ENCODE results near the gene NEK7. TPM values are rescaled to one million over a fixed set of nuclear protein-coding genes. Genes with fewer than 3 reads are reported as not detected.
A peak's percentile ranks its signal among the peaks of the same experiment; 100 is the strongest.

The NEK7 gene
- total RNA-seq, 1 donor from 2014 or later = 98.1 TPM

GRCh38 chr1:198173832-198174231 lies 17.0 kb downstream of the NEK7 start:
- Histone ChIP-seq H3K27me3 (ENCODE audit: low read depth) (no peaks in the 10 kb centered on the region), H3K27ac (no peak overlapping the region), H3K9me3 (no peaks in the 10 kb centered on the region), H3K4me1 (peaks cover 89% of the 10 kb centered on the region), H3K36me3 (no peaks in the 10 kb centered on the region), H3K4me3 (no peak overlapping the region)
- TF ChIP-seq CTCF (IDR thresholded peaks at IDR 0.05) = no peak
- ATAC-seq (no peak), DNase-seq (no peak)
- intact Hi-C loops (cut with DNase I) = no loop called here

- no peak overlapping the region for H3K4me3 ChIP-seq
- H3K36me3 ChIP-seq = no peaks in the 10 kb centered on the region
- intact Hi-C loops (cut with DNase I) = no loop called here
- ATAC-seq = peak in 1 of 2 donors; percentile 42
- TF ChIP-seq CTCF (IDR thresholded peaks at IDR 0.05) = no peak
- H3K27ac ChIP-seq = no peak overlapping the region
- H3K4me1 ChIP-seq = peaks cover 87% of the 10 kb centered on the region
- no peaks in the 10 kb centered on the region for H3K9me3 ChIP-seq
- no peaks in the 10 kb centered on the region for H3K27me3 ChIP-seq (ENCODE audit: low read depth)
- no peak for DNase-seq
Observed at GRCh38 chr1:198174297-198174696, 17.5 kb downstream of the NEK7 start.

- TF ChIP-seq CTCF (IDR thresholded peaks at IDR 0.05) = no peak
- Histone ChIP-seq H3K4me1 (peaks cover 85% of the 10 kb centered on the region), H3K27me3 (ENCODE audit: low read depth) (no peaks in the 10 kb centered on the region), H3K36me3 (no peaks in the 10 kb centered on the region), H3K27ac (no peak overlapping the region), H3K4me3 (no peak overlapping the region), H3K9me3 (no peaks in the 10 kb centered on the region)
- DNase-seq = no peak
- ATAC-seq = peak in 1 of 2 donors; percentile 72
- intact Hi-C loops (cut with DNase I) = no loop called here
Observed at GRCh38 chr1:198175423-198176170, 18.8 kb downstream of the NEK7 start.

- ATAC-seq (peak in 1 of 2 donors; percentile 61), DNase-seq (no peak)
- no peak for TF ChIP-seq CTCF (IDR thresholded peaks at IDR 0.05)
- H3K36me3 ChIP-seq = no peaks in the 10 kb centered on the region
- H3K27me3 ChIP-seq (ENCODE audit: low read depth) = no peaks in the 10 kb centered on the region
- H3K27ac ChIP-seq = no peak overlapping the region
- H3K4me1 ChIP-seq = peaks cover 79% of the 10 kb centered on the region
- no peaks in the 10 kb centered on the region for H3K9me3 ChIP-seq
- no peak overlapping the region for H3K4me3 ChIP-seq
- intact Hi-C loops (cut with DNase I) = no loop called here
Observed at GRCh38 chr1:198176179-198176578, 19.4 kb downstream of the NEK7 start.

GRCh38 chr1:198177546-198177945 lies 20.7 kb downstream of the NEK7 start:
- ATAC-seq (no peak), DNase-seq (no peak)
- intact Hi-C loops (cut with DNase I) = no loop called here
- H3K36me3 ChIP-seq = no peaks in the 10 kb centered on the region
- TF ChIP-seq CTCF (IDR thresholded peaks at IDR 0.05) = no peak
- no peak overlapping the region for H3K4me3 ChIP-seq
- peaks cover 66% of the 10 kb centered on the region for H3K4me1 ChIP-seq
- H3K27ac ChIP-seq = no peak overlapping the region
- H3K9me3 ChIP-seq = no peaks in the 10 kb centered on the region
- no peaks in the 10 kb centered on the region for H3K27me3 ChIP-seq (ENCODE audit: low read depth)

Data from lower lobe of right lung (tissue), 2 donors.